DMS79 (cell line): ENCODE data around the gene ADAMTSL1.

Source experiments
- DNase-seq: peaks from one replicate; lab custom pipeline; 2025; lab: John Stamatoyannopoulos, UW

The ADAMTSL1 gene

DNA sequence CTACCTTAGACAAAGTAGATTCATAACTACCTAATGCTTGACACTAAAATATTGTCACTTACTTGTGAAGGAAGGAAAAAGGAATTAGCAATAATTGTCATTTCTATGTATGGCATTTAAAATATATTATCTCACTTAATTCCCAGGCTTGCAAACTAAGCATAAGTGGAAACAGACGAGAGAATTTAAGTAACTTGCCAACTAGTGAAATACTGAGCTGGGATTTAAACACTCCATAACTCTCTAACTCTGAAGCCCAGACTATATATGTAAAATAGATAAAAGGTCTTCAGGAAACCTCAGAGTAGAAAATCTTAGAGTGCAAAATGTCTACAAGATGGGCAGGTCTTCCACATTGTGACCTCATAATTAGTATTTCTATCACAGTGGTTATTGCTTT is 301.3 kb downstream of the ADAMTSL1 start:
- DNase-seq, result no peak

DNA sequence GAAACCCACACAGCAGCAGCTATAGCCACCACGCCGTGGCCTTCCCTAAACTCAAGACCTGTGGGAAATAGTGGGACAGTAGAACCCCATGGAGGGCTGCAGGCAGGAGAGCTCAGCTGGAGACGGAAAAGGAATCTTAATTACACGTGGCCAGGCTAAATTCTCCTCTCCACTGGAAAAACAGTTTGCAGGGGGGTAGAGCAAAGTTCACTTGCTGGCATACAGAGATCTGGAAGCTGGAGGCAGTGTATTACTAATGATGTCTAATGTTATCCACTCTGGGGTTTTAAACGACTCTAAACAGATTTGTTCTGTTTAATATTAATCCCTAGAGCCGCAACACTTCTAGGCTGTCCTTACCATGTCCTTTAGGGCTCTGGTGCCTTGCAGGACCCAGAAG is 302.0 kb downstream of the ADAMTSL1 start:
- DNase-seq, result no peak

DNA sequence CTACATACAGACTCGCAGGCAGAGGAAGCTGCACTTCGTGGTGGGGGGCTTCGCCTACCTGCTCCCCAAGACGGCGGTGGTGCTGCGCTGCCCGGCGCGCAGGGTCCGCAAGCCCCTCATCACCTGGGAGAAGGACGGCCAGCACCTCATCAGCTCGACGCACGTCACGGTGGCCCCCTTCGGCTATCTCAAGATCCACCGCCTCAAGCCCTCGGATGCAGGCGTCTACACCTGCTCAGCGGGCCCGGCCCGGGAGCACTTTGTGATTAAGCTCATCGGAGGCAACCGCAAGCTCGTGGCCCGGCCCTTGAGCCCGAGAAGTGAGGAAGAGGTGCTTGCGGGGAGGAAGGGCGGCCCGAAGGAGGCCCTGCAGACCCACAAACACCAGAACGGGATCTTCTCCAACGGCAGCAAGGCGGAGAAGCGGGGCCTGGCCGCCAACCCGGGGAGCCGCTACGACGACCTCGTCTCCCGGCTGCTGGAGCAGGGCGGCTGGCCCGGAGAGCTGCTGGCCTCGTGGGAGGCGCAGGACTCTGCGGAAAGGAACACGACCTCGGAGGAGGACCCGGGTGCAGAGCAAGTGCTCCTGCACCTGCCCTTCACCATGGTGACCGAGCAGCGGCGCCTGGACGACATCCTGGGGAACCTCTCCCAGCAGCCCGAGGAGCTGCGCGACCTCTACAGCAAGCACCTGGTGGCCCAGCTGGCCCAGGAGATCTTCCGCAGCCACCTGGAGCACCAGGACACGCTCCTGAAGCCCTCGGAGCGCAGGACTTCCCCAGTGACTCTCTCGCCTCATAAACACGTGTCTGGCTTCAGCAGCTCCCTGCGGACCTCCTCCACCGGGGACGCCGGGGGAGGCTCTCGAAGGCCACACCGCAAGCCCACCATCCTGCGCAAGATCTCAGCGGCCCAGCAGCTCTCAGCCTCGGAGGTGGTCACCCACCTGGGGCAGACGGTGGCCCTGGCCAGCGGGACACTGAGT is 303.2 kb downstream of the ADAMTSL1 start:
- no peak for DNase-seq

DNA sequence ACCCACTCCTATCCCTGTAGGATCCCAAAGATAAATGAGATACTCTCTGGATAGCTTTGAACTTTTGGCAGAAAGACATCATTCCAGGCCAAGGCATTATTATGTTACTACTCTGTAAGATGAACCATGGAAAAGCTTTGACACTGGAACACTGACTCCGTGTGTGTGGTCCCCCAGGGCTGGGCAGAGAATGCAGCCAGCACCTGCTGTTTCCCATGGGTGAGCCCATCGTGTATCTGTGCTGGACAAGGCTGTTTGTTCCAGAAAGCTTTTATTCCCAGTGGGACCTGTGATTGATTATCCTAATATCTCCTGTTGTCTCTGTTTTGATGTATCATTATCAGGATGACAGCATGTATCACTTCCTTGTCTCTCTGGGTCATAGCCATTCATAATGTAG is 304.2 kb downstream of the ADAMTSL1 start:
- no peak for DNase-seq

DNA sequence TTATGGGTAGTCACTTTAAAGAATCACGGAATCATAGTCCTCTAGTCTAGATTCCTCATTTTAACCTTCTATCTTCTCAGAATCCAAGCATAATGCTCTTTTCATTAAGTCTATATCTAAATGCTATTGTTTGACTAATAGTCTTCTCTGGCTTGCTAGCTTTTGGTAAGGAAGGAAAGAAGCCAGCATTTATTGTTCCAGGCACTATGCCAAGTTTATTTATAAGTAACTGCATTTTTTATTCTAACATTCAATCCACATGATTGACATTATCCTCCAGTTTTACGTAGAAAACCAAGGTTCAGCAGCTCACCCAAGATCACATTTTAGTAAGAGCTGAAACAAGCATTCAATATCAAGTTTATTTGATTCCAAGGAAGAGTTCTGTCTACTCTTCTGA is 304.9 kb downstream of the ADAMTSL1 start:
- no peak for DNase-seq

DNA sequence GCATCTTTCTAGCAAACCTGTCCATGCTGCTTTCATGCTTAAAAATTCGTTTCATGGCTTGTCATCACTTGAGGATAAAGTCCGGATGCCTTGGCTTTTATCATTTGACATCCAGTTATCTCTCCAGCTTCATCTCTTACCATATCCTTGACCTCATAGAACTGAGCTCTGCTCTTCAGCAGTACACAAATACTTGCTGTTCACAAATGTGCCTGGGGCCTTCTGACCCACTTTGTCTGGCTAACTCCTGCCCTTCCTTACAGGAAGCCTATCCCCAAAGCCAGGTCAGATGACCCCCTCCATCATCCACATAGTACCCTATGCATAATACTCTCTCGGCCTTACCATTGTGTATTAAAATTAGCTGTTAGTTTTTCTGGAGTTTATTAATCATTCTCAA is 310.0 kb downstream of the ADAMTSL1 start:
- no peak for DNase-seq

DNA sequence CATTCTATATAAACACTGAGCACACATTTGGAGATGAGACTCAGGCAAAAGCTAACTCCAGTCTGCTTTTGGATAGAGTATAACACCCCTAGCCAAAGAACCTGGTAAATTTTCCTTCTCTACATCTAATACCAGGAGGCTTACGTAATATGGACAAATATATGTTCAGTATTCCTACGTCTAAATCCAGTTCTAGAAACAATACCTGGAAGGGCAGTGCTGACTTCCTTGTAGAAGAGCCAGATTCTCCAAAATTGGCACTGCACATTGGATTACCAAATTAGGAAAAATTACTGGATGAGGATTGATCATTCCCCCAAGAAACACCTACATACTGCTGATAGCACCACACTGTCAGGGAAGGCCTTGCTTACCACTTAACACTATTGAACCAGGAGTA is 311.7 kb downstream of the ADAMTSL1 start:
- no peak for DNase-seq

DNA sequence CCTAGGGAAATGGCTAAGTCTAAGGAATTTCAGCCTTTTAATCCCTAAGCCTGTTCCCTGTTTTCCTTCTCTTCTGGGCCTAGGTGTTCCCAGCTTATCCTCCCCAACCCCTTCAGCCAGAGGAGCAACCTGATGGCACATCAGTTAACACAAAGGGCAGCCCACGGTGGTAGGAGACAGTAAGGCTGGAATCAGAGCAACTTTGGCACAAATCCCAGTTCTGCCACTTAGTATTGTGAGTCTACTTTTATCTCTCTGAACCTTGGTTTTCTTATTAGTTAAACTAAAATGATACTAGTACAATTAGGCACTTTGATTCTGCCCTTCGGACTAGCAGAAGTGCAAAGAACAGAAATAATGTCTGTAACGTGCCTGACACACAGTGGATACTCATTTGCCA is 312.2 kb downstream of the ADAMTSL1 start:
- DNase-seq, result no peak

DNA sequence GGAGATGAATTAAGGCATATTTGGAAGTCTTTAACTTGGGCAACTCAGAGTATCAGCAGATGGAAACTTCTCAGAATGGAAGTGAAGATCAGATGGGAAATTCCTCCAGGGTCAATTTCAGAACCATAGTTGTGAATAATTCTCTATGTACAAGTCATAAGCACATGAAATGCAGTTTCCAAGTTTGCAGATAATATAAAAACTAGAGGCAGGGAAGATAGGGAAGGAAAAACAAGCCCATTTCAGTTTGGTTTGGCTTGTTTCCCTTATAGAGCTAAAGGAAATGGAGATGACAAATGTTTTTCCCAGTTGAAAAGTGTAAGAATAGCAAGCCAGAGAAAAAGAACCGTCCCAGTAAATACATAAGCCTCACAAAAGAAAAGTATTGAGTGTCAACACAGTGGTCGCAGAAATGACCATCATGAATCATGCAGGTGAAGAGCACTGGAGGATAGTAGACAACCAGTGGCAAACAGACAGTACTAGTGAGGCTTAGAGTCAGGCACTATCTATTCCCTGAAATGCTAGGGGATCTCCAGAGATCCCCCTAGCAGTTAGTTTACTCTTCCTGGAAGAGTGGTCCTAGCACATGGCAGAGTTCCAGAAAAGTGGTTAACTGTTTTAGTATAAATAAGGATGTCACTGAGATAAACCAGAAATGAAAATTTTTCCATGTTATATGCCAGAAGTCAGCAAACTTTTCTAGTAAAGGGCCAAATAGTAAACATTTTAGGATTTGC is 313.1 kb downstream of the ADAMTSL1 start:
- DNase-seq, result no peak

DNA sequence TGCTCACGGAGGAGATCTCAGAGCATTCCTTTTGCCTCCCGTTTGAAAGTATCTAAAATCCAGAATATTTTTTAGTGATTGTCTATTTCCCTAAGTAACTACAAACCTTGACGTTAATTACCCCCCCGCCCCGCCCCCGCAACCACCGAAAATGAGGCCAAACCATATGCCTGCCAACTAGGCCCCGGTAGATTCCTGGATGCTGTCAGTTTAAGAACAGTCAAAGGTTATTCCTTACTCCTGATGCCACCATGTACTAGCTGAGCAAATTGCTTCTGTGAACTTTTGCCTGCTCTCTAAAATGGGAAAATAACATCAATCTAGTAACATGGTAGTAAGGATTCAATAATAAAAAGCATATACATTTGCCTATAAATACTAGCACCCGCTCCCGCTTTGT is 314.3 kb downstream of the ADAMTSL1 start:
- DNase-seq, result no peak

DNA sequence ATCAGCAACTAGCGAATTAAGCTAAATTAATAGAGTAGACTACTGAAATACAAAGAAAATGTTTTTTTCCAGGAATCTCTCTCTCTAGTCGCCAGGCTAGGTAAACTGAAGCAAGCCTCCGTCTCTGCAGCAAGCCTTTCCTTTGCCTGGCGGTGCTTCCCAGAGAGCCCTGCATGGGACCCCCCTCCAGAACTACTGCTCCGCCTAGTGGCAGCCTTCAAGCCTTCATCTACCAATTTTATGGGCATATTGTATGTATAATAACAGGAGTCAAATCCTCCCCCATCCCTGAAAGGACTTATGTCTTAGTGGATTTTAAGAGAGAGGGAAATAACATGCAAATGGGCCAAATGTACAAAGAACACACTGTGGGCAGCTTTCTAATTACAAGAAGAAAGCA is 317.1 kb downstream of the ADAMTSL1 start:
- no peak for DNase-seq

DNA sequence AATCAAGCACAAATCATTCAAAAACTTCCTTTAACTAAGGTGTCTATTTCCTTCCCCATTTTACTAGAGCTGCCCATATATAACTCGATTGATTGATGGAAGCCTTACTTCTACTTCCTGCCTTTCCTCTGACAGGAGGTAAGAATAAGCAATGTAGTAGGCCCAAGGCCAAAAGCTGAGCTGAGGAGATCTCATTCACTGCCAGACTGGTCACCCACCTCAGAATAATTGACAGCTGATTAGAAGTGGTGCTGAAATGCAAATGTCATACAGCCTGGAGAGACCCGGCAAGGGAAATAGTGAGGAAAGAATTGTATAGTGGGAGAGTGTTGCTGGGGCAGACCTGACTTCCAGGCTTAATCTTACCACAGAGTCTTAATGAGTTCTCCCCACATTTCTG is 319.2 kb downstream of the ADAMTSL1 start:
- no peak for DNase-seq

DNA sequence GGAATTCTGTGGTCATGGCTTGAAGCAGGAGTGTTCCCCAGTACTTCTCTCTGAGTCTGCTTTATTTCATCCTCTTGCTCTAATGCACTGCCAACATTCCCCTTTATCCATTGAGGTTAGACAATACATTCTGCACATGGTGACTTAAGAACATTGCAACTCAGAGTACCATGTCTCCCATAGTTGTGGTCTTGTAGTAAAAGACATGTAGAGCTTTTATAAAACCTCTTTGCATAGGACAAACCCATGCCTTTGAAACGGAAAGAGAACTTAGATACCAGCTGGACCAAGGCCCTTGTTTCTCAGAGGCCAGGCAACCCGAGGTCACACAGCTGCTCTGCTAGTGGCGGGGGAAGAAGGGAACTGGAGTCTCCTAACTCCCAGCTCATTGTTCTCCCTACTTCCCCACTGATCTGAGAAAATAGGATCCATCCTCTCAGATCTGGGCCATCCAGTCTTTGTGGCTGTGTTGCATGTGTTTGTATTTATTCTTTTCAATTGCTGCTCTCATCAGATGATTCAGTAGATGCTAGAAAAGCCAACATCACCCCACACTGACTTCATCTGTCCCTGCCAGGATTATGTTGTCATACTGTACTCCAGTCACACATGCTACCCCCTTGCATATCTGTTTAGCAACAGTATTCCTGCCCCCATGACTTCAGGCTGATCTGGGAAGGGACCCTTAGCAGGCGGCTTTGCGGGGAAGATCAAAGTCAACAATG is 322.2 kb downstream of the ADAMTSL1 start:
- no peak for DNase-seq

DNA sequence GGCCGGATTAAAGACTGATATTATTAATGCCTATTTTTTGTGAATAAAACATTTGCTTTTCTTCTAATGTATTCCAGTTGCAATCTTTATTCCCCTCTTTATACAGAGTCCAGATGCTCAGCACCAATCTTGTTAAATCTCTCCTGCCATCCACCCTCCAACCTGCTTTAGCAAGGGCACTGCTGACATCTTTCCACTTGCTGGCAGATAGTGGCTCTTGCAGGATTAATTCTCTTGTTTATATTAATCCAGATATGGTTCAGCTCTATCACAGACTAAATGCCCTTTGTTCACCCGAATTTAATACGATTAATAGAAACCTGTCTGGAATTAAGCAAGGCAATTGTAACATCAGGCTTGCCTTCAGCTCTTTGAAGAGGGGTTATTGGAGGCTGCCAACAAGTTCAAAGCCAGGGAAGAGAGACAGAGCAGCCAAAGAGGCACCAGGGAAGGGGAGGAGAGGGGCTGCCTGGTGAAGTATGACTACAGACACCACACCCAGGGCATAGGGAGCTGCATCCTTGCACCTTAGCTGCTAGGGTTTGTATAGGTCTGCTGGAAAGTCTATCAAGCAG is 322.8 kb downstream of the ADAMTSL1 start:
- DNase-seq, result no peak

DNA sequence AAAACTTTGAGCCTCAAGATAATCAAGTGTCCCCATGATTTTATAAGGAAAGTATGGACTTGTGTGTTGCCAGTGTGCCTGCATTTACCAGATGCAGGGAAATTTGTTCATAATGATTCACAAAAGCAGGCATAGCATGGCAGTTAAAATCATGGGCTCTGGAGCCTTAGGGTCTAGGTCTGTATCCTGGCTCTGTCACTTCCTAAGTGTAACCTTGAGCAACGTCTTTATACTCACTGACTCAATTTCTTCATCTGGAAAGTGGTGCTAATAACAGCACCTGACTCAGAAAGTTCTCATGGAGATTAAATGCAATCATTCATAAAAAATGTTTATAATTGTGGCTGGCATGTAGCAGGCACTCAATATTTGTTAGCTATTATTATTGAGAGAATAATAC is 324.2 kb downstream of the ADAMTSL1 start:
- DNase-seq, result no peak

DNA sequence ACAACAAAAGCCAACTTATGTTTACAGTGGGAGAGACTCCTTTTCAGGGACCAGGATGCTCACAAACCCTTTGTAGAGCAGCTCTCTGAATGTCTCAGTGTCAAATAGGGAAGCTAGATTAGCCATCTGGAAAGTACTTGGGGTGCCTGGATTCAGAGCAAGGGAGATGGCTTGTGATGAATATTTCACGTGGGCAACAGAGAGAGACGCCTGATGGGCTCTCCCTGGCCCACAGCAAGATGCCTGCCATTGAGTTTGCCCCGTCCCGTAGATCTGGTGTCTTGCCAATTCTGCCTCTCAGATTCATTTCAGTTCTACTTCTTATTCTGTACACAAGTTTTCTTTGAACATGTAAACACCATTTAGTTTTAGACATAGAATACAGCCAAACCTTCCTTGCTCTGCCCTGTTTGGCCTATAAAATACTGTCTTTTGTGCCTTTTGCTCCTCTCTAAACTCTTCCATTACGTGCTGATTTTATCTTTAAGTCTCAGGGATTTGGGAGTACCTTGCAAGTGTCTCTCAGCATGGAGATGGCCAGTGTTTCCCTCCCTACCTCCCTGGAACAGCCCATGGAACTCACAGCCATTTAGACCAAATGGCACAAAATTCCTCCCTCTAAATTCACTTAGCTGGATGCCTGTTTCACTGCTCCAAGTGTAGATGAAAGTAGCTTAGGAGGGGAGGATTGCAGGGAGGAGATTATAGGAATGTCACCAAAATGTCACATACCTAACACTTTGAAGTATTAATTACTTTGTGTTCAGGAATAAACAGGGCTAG is 324.7 kb downstream of the ADAMTSL1 start:
- DNase-seq, result no peak

DNA sequence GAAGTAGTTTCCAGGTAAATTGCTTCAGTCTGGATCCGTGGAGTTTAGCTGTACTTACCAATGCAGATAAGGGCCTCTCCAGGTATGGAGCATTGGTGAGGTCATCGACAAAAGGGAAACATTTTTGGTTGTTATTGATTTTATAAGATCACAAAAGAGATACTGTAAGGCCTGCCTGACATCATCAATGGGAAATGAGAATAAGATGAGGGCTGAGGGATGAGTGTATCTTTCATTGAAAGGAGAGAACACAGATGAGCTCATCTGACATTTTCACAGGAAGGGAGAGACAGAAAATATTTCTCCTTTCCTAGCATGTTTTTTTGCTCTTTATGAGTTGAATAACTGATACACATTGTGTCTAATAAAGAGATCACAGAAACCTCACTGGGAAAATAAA is 325.5 kb downstream of the ADAMTSL1 start:
- DNase-seq, result no peak

DNA sequence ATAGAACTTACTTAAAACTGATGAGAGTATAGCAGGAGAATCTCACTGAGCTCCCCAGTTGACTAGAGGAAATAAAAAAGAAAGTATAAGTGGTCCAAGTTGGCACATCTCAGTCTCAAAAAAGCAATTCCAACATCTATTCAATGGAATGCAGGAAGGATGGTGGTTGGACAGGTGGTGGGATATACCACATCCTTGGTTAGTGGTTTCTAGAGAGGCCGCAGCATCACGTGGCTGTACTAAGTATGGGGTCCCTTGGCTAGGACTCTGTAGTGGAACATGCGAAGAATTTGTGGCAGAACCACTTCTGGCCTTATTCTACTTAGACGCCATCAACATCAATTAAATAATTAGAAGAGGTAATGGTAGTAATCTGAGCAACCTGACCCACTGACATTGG is 326.6 kb downstream of the ADAMTSL1 start:
- no peak for DNase-seq

DNA sequence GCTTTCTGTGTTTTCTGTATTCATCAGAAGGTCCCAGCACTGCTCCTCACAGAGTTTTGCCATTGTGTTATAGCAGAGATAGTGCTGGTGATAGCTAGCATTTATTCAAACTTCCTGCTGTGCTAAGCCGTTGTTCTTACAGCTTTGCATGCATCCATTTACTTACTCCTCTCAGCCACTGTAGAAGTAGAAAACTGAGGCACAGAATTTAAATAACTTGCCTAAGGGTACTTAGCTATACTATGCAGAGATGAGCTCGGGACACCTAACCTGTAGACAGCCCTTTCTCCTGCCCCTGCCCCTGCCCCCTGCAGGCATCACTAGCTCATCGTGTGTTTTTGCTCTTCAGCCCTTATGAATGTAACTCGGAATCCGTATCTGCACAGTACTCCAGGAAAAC is 331.4 kb downstream of the ADAMTSL1 start:
- DNase-seq, result no peak

DNA sequence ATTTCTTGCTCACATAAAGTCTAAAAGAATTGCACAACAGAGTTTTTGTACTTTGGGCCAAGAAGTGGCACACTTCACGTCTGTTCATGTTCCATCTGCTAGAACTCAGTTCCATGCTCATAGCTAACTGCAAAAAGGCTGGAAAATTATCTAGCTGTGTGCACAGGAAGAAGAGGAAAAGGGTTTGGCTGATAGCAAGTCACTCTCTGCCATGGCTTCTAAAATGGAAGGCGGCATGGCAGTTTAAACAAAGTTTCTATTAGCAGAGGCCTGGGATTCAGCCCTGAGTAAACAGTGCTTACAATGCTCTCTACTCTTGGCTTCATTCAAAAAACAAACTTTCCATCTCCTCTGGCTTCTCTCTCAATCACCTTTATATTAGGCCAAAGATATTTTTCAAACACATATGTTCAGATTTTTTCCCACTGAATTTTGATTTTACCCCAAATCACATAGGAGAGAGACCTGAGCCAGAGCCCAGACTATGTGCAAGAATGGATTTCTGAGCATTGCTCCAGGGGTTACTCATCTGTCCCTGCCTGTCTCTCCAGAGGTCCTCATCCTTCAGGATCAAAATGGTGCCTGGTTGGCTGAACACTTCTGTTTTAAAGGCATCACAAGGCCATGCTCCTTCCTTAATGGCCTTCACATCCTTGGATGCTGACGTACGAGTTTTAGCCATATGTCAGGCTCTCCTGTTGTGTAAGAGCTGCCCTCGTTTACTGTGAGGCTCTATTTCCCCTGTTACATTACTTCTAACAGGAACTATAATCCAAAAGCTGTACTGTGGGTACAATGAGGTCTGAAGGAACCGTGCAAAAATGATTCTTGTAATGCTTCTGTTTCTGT is 332.5 kb downstream of the ADAMTSL1 start:
- DNase-seq, result no peak

DNA sequence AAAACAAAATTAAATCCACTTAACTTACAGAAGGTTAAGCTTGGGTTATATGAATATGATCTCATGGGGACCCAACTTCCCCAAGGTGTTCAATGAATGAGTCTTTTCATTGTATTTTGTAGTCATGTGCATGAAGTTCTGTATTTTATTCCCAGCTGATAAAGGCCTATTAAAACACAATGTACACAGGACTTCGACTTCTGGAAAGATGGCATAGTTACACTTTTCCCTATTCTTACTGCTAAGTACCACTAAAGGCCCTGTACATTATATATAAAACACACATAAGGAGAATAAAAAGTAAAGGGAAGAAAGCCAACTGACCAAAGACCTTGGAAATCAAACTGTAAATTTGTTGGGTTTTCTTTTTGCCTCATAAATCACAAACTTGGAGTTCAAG is 336.6 kb downstream of the ADAMTSL1 start:
- DNase-seq, result no peak
